SK-N-SH (cell line): ENCODE data around the gene BPIFB3. TPM values are rescaled to one million over a fixed set of nuclear protein-coding genes. Genes with fewer than 3 reads are reported as not detected.

Experiments used
- CTCF ChIA-PET: fragments of 300-600, 350-600 bp; formaldehyde crosslinking; extraction: SDS; loops from one replicate; lab custom pipeline; 2021; lab: Yijun Ruan, JAX
- POLR2A ChIA-PET: fragments of 350-600 bp; sonication (Branson Sonifier 250); formaldehyde crosslinking; extraction: SDS; loops from one replicate; lab custom pipeline; 2020; ENCODE audit warnings: antibody characterized with exemption, inconsistent platforms; lab: Yijun Ruan, JAX
- DNase-seq: peaks from one replicate; pipeline ENCODE4 v3.0.0; 2012
- H2AFZ ChIP-seq: fragments of 200-600 bp; sonication (generic); 2 replicates; pipeline ENCODE4 v1.8.1; 2016; ENCODE audit warnings: antibody characterized with exemption, mild to moderate bottlenecking, low read depth
- H3F3A ChIP-seq: fragments of 200-600 bp; sonication (generic); replicated peaks from 2 replicates; pipeline ENCODE3; 2016; ENCODE audit warnings: antibody characterized with exemption, mild to moderate bottlenecking; ENCODE audit not compliant: insufficient read depth
- H3K27ac ChIP-seq, 2 experiments: fragments of 200-500 bp in 1 of 2; fragments of 200-600 bp in 1 of 2; sonication (Bioruptor generic) in 1 of 2; sonication (generic), shearing (Covaris generic) in 1 of 2; 2 replicates each; pipeline versions ENCODE4 v1.5.1 to v1.6.1; 2014 to 2016; ENCODE audit warnings: low read depth in 2 of 2, inconsistent platforms in 1 of 2, low read length in 1 of 2, mild to moderate bottlenecking in 1 of 2, mixed read lengths in 1 of 2
- H3K27me3 ChIP-seq: fragments of 200-600 bp; sonication (generic), shearing (Covaris generic); 2 replicates; pipeline ENCODE4 v1.6.1; 2016; ENCODE audit warnings: mixed run types; ENCODE audit not compliant: insufficient read depth
- H3K36me3 ChIP-seq, 2 experiments: fragments of 200-500 bp in 1 of 2; fragments of 200-600 bp in 1 of 2; sonication (Bioruptor generic) in 1 of 2; sonication (generic) in 1 of 2; replicated peaks in 1 of 2; 2 replicates each; pipeline versions ENCODE3 to v1.5.1; 2014 to 2016; ENCODE audit warnings: low read length in 1 of 2, mild to moderate bottlenecking in 1 of 2; ENCODE audit not compliant: insufficient read depth in 2 of 2, control insufficient read depth in 1 of 2
- H3K4me1 ChIP-seq, 2 experiments: fragments of 200-500 bp in 1 of 2; fragments of 200-600 bp in 1 of 2; sonication (Bioruptor generic) in 1 of 2; sonication (generic), shearing (Covaris generic) in 1 of 2; 2 replicates each; pipeline versions ENCODE4 v1.5.1 to v1.6.1; 2014 to 2016; ENCODE audit warnings: low read depth in 1 of 2, low read length in 1 of 2, mixed run types in 1 of 2; ENCODE audit not compliant: insufficient read depth in 2 of 2, control insufficient read depth in 1 of 2
- H3K4me2 ChIP-seq: fragments of 200-600 bp; sonication (generic), shearing (Covaris generic); 2 replicates; pipeline ENCODE4 v1.6.1; 2017; ENCODE audit warnings: mixed run types
- H3K4me3 ChIP-seq, 2 experiments: fragments of 200-500 bp in 1 of 2; fragments of 200-600 bp in 1 of 2; sonication (Bioruptor generic) in 1 of 2; sonication (generic), shearing (Covaris generic) in 1 of 2; 2 replicates each; pipeline versions ENCODE4 v1.5.1 to v1.8.1; 2014 to 2016; ENCODE audit warnings: low read depth in 2 of 2, inconsistent platforms in 1 of 2, low read length in 1 of 2, mild to moderate bottlenecking in 1 of 2, mixed read lengths in 1 of 2, moderate library complexity in 1 of 2
- H3K79me2 ChIP-seq: fragments of 200-600 bp; sonication (generic); 2 replicates; pipeline ENCODE4 v1.8.1; 2017; ENCODE audit warnings: mild to moderate bottlenecking; ENCODE audit not compliant: insufficient read depth
- H3K9ac ChIP-seq: fragments of 200-600 bp; sonication (generic); 2 replicates; pipeline ENCODE4 v1.6.1; 2017; ENCODE audit warnings: mixed run types
- H3K9me2 ChIP-seq: fragments of 200-600 bp; sonication (generic); 2 replicates; pipeline ENCODE4 v1.6.1; 2017; ENCODE audit warnings: mixed run types
- H3K9me3 ChIP-seq: fragments of 200-600 bp; sonication (generic); 2 replicates; pipeline ENCODE4 v1.6.1; 2017; ENCODE audit warnings: mixed run types, mild to moderate bottlenecking, moderate library complexity
- H4K20me1 ChIP-seq: fragments of 200-600 bp; sonication (generic); 2 replicates; pipeline ENCODE4 v1.6.1; 2017; ENCODE audit warnings: mild to moderate bottlenecking, mixed run types; ENCODE audit not compliant: insufficient read depth
- EP300 ChIP-seq, 2 experiments: IDR thresholded peaks; 2 replicates each; pipeline versions ENCODE4 v1.4.0 to v1.6.1; 2012; ENCODE audit warnings: borderline replicate concordance in 1 of 2, low read depth in 1 of 2, low read length in 1 of 2
- FOSL2 ChIP-seq: IDR thresholded peaks from 2 replicates; pipeline ENCODE4 v1.4.0; 2012; ENCODE audit warnings: low read depth, mild to moderate bottlenecking, moderate library complexity, borderline replicate concordance
- GABPA ChIP-seq: IDR thresholded peaks from 2 replicates; pipeline ENCODE4 v1.4.0; 2012; ENCODE audit warnings: low read depth, mild to moderate bottlenecking
- JUND ChIP-seq: IDR thresholded peaks from 2 replicates; pipeline ENCODE4 v1.4.0; 2012
- MEF2A ChIP-seq: IDR thresholded peaks from 2 replicates; pipeline ENCODE4 v1.4.0; 2012; ENCODE audit warnings: low read depth, borderline replicate concordance
- MXI1 ChIP-seq: IDR thresholded peaks from 2 replicates; pipeline ENCODE4 v1.6.1; 2012; ENCODE audit warnings: mild to moderate bottlenecking, low read depth, low read length, improper control_type of control experiment
- NRF1 ChIP-seq: IDR thresholded peaks from 2 replicates; pipeline ENCODE4 v1.6.1; 2012; ENCODE audit warnings: low read depth, mild to moderate bottlenecking, low read length
- POLR2AphosphoS5 ChIP-seq: IDR thresholded peaks from 2 replicates; pipeline ENCODE4 v1.6.1; 2012; ENCODE audit warnings: low read depth, low read length
- RAD21 ChIP-seq: IDR thresholded peaks from 2 replicates; pipeline ENCODE4 v1.6.1; 2012; ENCODE audit warnings: mild to moderate bottlenecking, low read length
- RCOR1 ChIP-seq: fragments of 150-350 bp; IDR thresholded peaks from 2 replicates; pipeline ENCODE4 v1.6.1; 2017; ENCODE audit warnings: antibody characterized with exemption, low read length
- SIN3A ChIP-seq: IDR thresholded peaks from 2 replicates; pipeline ENCODE4 v1.6.1; 2012; ENCODE audit warnings: low read depth, mild to moderate bottlenecking, low read length, moderate library complexity, borderline replicate concordance
- TCF12 ChIP-seq: IDR thresholded peaks from 2 replicates; pipeline ENCODE4 v1.4.0; 2012
- TEAD4 ChIP-seq: IDR thresholded peaks from 2 replicates; pipeline ENCODE4 v1.4.0; 2012; ENCODE audit warnings: mild to moderate bottlenecking, borderline replicate concordance; ENCODE audit not compliant: insufficient read depth
- YY1 ChIP-seq: IDR thresholded peaks from 2 replicates; pipeline ENCODE4 v1.4.0; 2012; ENCODE audit warnings: low read depth, mild to moderate bottlenecking
- WGBS: methylation state at CpG from one replicate; pipeline ENCODE4 v1.1.6; 2017; ENCODE audit warnings: low lambda C conversion rate; 5-methylcytosine and 5-hydroxymethylcytosine counted together
- polyA plus RNA-seq, 3 experiments: library from polyadenylated mRNA; depleted of rRNA; stranded (reverse); fragments of >200 nt; gene quantifications; 2 replicates each; pipeline ENCODE4 v1.2.3, GENCODE V29; 2012
- TF ChIP-seq, protein P1 (sequence below): IDR thresholded peaks from 2 replicates; pipeline ENCODE4; 2012
- TF ChIP-seq, protein P2 (sequence below): IDR thresholded peaks from 2 replicates; pipeline ENCODE4 v1.4.0; 2012; ENCODE audit warnings: low read depth
- TF ChIP-seq, protein P3 (sequence below): IDR thresholded peaks from 2 replicates; pipeline ENCODE4 v1.4.0; 2012; ENCODE audit warnings: low read depth, borderline replicate concordance
- TF ChIP-seq, protein P4 (sequence below): IDR thresholded peaks from 2 replicates; pipeline ENCODE4 v1.4.0; 2012; ENCODE audit warnings: low read depth, borderline replicate concordance
- TF ChIP-seq, protein P5 (sequence below): fragments of 150-350 bp; IDR thresholded peaks from 2 replicates; pipeline ENCODE4 v1.6.1; 2016; ENCODE audit warnings: mild to moderate bottlenecking, low read depth, low read length
- TF ChIP-seq, protein P6 (sequence below): IDR thresholded peaks from 2 replicates; pipeline ENCODE4 v1.6.1; 2012; ENCODE audit warnings: mild to moderate bottlenecking, low read depth, low read length, moderate library complexity

BPIFB3 gene
- polyA plus RNA-seq, 1 of the 3 experiments (the other 2 are of a cell fraction), result not detected

DNA sequence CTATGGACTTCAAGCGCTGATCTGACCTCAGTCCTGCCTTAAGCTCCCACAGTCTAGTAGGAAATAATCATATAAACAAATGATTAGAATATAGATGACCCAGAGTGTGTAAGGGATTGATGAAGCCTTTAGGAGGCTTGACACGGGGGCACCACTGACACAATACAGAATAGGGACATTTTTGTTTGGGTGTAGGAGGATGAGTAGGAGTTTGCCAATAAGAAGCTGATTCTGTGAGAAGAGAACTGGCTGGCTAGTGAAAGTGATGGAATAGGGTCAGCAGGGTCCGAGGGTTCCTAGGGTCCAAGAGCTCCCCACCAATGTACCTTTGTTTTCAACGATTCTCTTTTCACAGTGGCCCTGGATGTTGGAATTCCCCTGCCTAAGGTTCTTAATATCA lies 18.7 kb downstream of the BPIFB3 start:
- Histone ChIP-seq H3K9me3 (no peaks in the 10 kb centered on the region), H2AFZ (no peak overlapping the region), H3F3A (no peaks in the 10 kb centered on the region), H3K27me3 (peaks cover 41% of the 10 kb centered on the region), H3K4me2 (no peak overlapping the region), H3K36me3 (no peaks in the 10 kb centered on the region), H3K27ac (no peak overlapping the region), H3K79me2 (no peaks in the 10 kb centered on the region), H4K20me1 (no peaks in the 10 kb centered on the region), H3K4me3 (no peak overlapping the region), H3K4me1 (no peaks in the 10 kb centered on the region), H3K9ac (no peak overlapping the region), H3K9me2 (no peaks in the 10 kb centered on the region)
- no peak for TF ChIP-seq EP300 (IDR thresholded peaks at IDR 0.05; ENCODE audit: borderline replicate concordance in 1 of 2, low read depth in 1 of 2, low read length in 1 of 2)
- TF ChIP-seq TEAD4, result no peak
- CTCF ChIA-PET, result no interaction called here
- no peak for DNase-seq
- POLR2A ChIA-PET, result no interaction called here
- WGBS, result 2% methylated on average over 4 of the region's 4 CpGs

DNA sequence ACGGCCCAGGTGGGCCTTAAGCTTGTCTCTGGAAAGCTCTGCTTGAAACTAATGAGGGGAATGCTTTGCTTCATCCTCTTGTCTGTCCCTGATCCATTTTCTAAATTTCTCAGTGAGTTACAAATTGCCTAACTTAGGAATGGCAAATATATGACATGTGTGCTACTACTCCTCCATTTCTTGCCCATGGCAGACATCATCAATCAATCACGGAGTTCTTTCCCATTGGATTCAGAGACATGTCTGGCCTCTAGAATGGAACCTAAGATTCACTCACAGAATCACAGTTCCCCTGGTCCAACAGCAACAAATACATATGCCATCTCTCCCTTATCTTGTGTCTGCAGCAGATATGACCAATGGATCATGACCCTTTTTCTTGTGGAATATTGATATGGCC lies 19.1 kb downstream of the BPIFB3 start:
- H3K4me1 ChIP-seq, result no peaks in the 10 kb centered on the region
- H2AFZ ChIP-seq, result no peak overlapping the region
- no peaks in the 10 kb centered on the region for H3K36me3 ChIP-seq
- H3K79me2 ChIP-seq, result no peaks in the 10 kb centered on the region
- no peak overlapping the region for H3K27ac ChIP-seq
- no peak overlapping the region for H3K4me2 ChIP-seq
- no peaks in the 10 kb centered on the region for H3K9me3 ChIP-seq
- H3F3A ChIP-seq, result no peaks in the 10 kb centered on the region
- CTCF ChIA-PET, result no interaction called here
- peaks cover 36% of the 10 kb centered on the region for H3K27me3 ChIP-seq
- H3K9ac ChIP-seq, result no peak overlapping the region
- no peaks in the 10 kb centered on the region for H4K20me1 ChIP-seq
- no peak for DNase-seq
- POLR2A ChIA-PET, result no interaction called here
- WGBS, result 12% methylated on average over 2 of the region's 2 CpGs
- no peak overlapping the region for H3K4me3 ChIP-seq
- no peaks in the 10 kb centered on the region for H3K9me2 ChIP-seq
- TF ChIP-seq, protein P1, sequence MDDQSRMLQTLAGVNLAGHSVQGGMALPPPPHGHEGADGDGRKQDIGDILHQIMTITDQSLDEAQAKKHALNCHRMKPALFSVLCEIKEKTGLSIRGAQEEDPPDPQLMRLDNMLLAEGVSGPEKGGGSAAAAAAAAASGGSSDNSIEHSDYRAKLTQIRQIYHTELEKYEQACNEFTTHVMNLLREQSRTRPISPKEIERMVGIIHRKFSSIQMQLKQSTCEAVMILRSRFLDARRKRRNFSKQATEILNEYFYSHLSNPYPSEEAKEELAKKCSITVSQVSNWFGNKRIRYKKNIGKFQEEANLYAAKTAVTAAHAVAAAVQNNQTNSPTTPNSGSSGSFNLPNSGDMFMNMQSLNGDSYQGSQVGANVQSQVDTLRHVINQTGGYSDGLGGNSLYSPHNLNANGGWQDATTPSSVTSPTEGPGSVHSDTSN, result no peak
- no peak for TF ChIP-seq RCOR1
- no peak for TF ChIP-seq GABPA
- TF ChIP-seq, protein P2, sequence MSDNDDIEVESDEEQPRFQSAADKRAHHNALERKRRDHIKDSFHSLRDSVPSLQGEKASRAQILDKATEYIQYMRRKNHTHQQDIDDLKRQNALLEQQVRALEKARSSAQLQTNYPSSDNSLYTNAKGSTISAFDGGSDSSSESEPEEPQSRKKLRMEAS, result no peak
- no peak for TF ChIP-seq NRF1
- TF ChIP-seq, protein P3, sequence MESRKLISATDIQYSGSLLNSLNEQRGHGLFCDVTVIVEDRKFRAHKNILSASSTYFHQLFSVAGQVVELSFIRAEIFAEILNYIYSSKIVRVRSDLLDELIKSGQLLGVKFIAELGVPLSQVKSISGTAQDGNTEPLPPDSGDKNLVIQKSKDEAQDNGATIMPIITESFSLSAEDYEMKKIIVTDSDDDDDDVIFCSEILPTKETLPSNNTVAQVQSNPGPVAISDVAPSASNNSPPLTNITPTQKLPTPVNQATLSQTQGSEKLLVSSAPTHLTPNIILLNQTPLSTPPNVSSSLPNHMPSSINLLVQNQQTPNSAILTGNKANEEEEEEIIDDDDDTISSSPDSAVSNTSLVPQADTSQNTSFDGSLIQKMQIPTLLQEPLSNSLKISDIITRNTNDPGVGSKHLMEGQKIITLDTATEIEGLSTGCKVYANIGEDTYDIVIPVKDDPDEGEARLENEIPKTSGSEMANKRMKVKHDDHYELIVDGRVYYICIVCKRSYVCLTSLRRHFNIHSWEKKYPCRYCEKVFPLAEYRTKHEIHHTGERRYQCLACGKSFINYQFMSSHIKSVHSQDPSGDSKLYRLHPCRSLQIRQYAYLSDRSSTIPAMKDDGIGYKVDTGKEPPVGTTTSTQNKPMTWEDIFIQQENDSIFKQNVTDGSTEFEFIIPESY, result no peak
- TF ChIP-seq, protein P4, sequence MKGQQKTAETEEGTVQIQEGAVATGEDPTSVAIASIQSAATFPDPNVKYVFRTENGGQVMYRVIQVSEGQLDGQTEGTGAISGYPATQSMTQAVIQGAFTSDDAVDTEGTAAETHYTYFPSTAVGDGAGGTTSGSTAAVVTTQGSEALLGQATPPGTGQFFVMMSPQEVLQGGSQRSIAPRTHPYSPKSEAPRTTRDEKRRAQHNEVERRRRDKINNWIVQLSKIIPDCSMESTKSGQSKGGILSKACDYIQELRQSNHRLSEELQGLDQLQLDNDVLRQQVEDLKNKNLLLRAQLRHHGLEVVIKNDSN, result no peak
- TF ChIP-seq, protein P5, sequence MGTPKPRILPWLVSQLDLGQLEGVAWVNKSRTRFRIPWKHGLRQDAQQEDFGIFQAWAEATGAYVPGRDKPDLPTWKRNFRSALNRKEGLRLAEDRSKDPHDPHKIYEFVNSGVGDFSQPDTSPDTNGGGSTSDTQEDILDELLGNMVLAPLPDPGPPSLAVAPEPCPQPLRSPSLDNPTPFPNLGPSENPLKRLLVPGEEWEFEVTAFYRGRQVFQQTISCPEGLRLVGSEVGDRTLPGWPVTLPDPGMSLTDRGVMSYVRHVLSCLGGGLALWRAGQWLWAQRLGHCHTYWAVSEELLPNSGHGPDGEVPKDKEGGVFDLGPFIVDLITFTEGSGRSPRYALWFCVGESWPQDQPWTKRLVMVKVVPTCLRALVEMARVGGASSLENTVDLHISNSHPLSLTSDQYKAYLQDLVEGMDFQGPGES, result no peak
- TF ChIP-seq POLR2AphosphoS5, result no peak
- TF ChIP-seq TCF12, result no peak
- TF ChIP-seq TEAD4, result no peak
- TF ChIP-seq, protein P6, sequence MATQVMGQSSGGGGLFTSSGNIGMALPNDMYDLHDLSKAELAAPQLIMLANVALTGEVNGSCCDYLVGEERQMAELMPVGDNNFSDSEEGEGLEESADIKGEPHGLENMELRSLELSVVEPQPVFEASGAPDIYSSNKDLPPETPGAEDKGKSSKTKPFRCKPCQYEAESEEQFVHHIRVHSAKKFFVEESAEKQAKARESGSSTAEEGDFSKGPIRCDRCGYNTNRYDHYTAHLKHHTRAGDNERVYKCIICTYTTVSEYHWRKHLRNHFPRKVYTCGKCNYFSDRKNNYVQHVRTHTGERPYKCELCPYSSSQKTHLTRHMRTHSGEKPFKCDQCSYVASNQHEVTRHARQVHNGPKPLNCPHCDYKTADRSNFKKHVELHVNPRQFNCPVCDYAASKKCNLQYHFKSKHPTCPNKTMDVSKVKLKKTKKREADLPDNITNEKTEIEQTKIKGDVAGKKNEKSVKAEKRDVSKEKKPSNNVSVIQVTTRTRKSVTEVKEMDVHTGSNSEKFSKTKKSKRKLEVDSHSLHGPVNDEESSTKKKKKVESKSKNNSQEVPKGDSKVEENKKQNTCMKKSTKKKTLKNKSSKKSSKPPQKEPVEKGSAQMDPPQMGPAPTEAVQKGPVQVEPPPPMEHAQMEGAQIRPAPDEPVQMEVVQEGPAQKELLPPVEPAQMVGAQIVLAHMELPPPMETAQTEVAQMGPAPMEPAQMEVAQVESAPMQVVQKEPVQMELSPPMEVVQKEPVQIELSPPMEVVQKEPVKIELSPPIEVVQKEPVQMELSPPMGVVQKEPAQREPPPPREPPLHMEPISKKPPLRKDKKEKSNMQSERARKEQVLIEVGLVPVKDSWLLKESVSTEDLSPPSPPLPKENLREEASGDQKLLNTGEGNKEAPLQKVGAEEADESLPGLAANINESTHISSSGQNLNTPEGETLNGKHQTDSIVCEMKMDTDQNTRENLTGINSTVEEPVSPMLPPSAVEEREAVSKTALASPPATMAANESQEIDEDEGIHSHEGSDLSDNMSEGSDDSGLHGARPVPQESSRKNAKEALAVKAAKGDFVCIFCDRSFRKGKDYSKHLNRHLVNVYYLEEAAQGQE, result no peak
- no peak for TF ChIP-seq RAD21
- no peak for TF ChIP-seq EP300 (IDR thresholded peaks at IDR 0.05; ENCODE audit: borderline replicate concordance in 1 of 2, low read depth in 1 of 2, low read length in 1 of 2)
- no peak for TF ChIP-seq SIN3A
- TF ChIP-seq YY1, result no peak
- TF ChIP-seq JUND, result no peak
- TF ChIP-seq MEF2A, result no peak
- no peak for TF ChIP-seq MXI1
- no peak for TF ChIP-seq FOSL2
